NCI-H1048 (cell line): ENCODE results near the gene MAJIN.

ENCODE experiments used
- DNase-seq: peaks from one replicate; lab custom pipeline; 2025; lab: John Stamatoyannopoulos, UW

The MAJIN gene

GRCh38 chr11:64892411-64892831 is 79.5 kb downstream of the MAJIN start:
- no peak for DNase-seq

- DNase-seq: no peak
Observed at GRCh38 chr11:64891880-64892279, 80.0 kb downstream of the MAJIN start.

GRCh38 chr11:64891215-64891848 is 80.6 kb downstream of the MAJIN start:
- no peak for DNase-seq

GRCh38 chr11:64890522-64890939 is 81.4 kb downstream of the MAJIN start:
- no peak for DNase-seq

GRCh38 chr11:64888729-64889511 is 83.0 kb downstream of the MAJIN start:
- DNase-seq: no peak

- no peak for DNase-seq
Observed at GRCh38 chr11:64888406-64888728, 83.5 kb downstream of the MAJIN start.
